ENCODE results near the gene PTPRN2. TPM values are rescaled to one million over a fixed set of nuclear protein-coding genes. Genes with fewer than 3 reads are reported as not detected.

The PTPRN2 gene
- total and polyA plus RNA-seq, 9 of the 15 experiments (the other 6 are each of a cell fraction or from before 2014, with no cell fraction given): not detected

DNA sequence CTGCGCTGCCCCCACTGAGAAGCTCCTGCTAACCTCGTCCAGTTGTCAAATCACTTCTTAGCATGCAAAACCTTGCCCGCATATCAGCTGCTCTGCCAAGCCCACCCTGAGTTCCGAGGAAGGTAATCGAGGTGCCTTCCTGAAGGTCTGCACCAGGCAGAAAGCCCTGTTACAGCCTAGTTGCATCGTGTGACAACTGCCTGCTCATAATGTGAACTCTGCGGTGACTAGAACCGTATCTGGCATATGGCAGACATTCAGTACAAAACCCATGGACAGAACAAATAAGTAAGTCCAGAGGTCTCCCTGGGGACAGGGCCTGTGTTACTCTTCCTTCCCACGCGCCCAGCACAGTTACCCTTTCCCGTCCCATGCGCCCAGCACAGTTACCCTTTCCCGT, 856.5 kb downstream of the PTPRN2 start:
- intact Hi-C loops (cut with micrococcal nuclease): no loop called here

More for the DNA sequence above, 856.5 kb downstream of the PTPRN2 start:
- H3K27me3 ChIP-seq (ENCODE audit: control insufficient read depth in 2 of 2, insufficient read depth in 2 of 2, low read length in 2 of 2): peaks cover 6 to 42% of the 10 kb centered on the region in 2 experiments; a peak in 4 of 5 replicates
- H3K9ac ChIP-seq (ENCODE audit: insufficient read depth in 1 of 2, low read depth in 2 of 2, low read length in 2 of 2): no peak overlapping the region
- no peak for FAIRE-seq
- ChIA-PET CTCF (ENCODE audit: low intra/inter-chr PET ratio) (no interaction called here), POLR2A (no interaction called here)
- H4K20me1 ChIP-seq (replicated peaks; ENCODE audit: control insufficient read depth, insufficient read depth, low read length): peaks cover 20% of the 10 kb centered on the region
- H3K27ac ChIP-seq (ENCODE audit: extremely low read depth, low read depth, low read length): no peak overlapping the region
- no peaks in the 10 kb centered on the region for H3K9me1 ChIP-seq (ENCODE audit: control insufficient read depth, insufficient read depth, low read length)
- H3K4me3 ChIP-seq: no peak overlapping the region
- H3K79me2 ChIP-seq (ENCODE audit: control insufficient read depth, insufficient read depth, low read length): no peaks in the 10 kb centered on the region
- in situ Hi-C loops (cut with MboI): no loop called here
- H2AFZ ChIP-seq (ENCODE audit: low read depth, low read length): no peak overlapping the region
- no peak; the same call in 1 of the 3 replicates for ATAC-seq
- no peak overlapping the region for H3K4me2 ChIP-seq (ENCODE audit: insufficient read depth, low read length)
- DNase-seq (ENCODE audit: extremely low read depth in 1 of 4, low spot score in 3 of 4): no peak
- peaks cover 0 to 6% of the 10 kb centered on the region in 2 experiments; a peak in 1 of 5 replicates for H3K4me1 ChIP-seq (replicated peaks in 1 of 2; ENCODE audit: control insufficient read depth in 2 of 2, insufficient read depth in 2 of 2, low read length in 2 of 2)
- TF ChIP-seq KHSRP (IDR thresholded peaks at IDR 0.05) (no peak), ZNF324 (CRISPR knock-in tag; IDR thresholded peaks at IDR 0.05) (no peak), MTA1 (IDR thresholded peaks at IDR 0.05; ENCODE audit: borderline replicate concordance) (no peak), ZNF830 (CRISPR knock-in tag; IDR thresholded peaks at IDR 0.05) (no peak), COPS2 (conservative IDR thresholded peaks at IDR 0.05) (no peak), TFAM (CRISPR knock-in tag; conservative IDR thresholded peaks at IDR 0.05) (no peak), TAF1 (IDR thresholded peaks at IDR 0.05; ENCODE audit: control insufficient read depth, extremely low read depth, insufficient read depth, low read length, severe bottlenecking) (no peak), TEAD2 (tag; IDR thresholded peaks at IDR 0.05) (no peak), WHSC1 (IDR thresholded peaks at IDR 0.05; ENCODE audit: low read length) (no peak), ATF2 (CRISPR knock-in tag; IDR thresholded peaks at IDR 0.05) (no peak), ZNF253 (CRISPR knock-in tag; conservative IDR thresholded peaks at IDR 0.05) (no peak), NCOA4 (IDR thresholded peaks at IDR 0.05; ENCODE audit: partially characterized antibody) (no peak), ZNF436 (CRISPR knock-in tag; IDR thresholded peaks at IDR 0.05) (no peak)
- no TSS peak for BruUV-seq (replicated peaks)
- H3K9me3 ChIP-seq (replicated peaks; ENCODE audit: control insufficient read depth, insufficient read depth, low read depth, low read length): no peaks in the 10 kb centered on the region
- 8% methylated on average over 12 of the region's 13 CpGs for WGBS (ENCODE audit: insufficient coverage, low coverage, missing lambda C conversion rate)
- no peaks in the 10 kb centered on the region for H3K36me3 ChIP-seq (ENCODE audit: control insufficient read depth, insufficient read depth, low read length)
